ENCODE data around the gene COG4.

- no peak for TF ChIP-seq CTCF (IDR thresholded peaks at IDR 0.05; ENCODE audit: low read depth, low read length)
- no peak for TF ChIP-seq EZH2phosphoT487 (IDR thresholded peaks at IDR 0.05; ENCODE audit: low read depth)
Measured at GRCh38 chr16:70552675-70553074, 29.3 kb upstream of the COG4 start.
